CD4-positive, alpha-beta T cell treated with Interleukin-4 for 1 hour (primary cell): Measurements from ENCODE around the gene GOLPH3.
"Not testable (repeated sequence)": the region's sequence is repeated elsewhere in the genome, so short reads cannot be mapped to it uniquely, and the experiment has no call there.

Source experiments
- DNase-seq, 2 donors: peaks; one replicate each; pipeline ENCODE4 v3.0.0-alpha.2; 2020 to 2022

The GOLPH3 gene

GRCh38 chr5:32132757-32133156 lies 41.4 kb downstream of the GOLPH3 start:
- no peak for DNase-seq

GRCh38 chr5:32131604-32132003 lies 42.5 kb downstream of the GOLPH3 start:
- DNase-seq: no peak

GRCh38 chr5:32130865-32131264 lies 43.3 kb downstream of the GOLPH3 start:
- DNase-seq: no peak

- no peak for DNase-seq
These were observed 45.0 kb downstream of the GOLPH3 start for GRCh38 chr5:32129074-32129598.

GRCh38 chr5:32127711-32128110 lies 46.4 kb downstream of the GOLPH3 start:
- DNase-seq: no peak

GRCh38 chr5:32126691-32127090 lies 47.4 kb downstream of the GOLPH3 start:
- DNase-seq: no peak

GRCh38 chr5:32123889-32124676 lies 50.0 kb downstream of the GOLPH3 start:
- DNase-seq: no peak

- DNase-seq: no peak
These were observed 50.9 kb downstream of the GOLPH3 start for GRCh38 chr5:32123058-32123805.

- not testable (repeated sequence) for DNase-seq
These were observed 55.2 kb downstream of the GOLPH3 start for GRCh38 chr5:32118922-32119321.

- DNase-seq: no peak
These were observed 57.4 kb downstream of the GOLPH3 start for GRCh38 chr5:32116574-32117313.

GRCh38 chr5:32115985-32116384 lies 58.1 kb downstream of the GOLPH3 start:
- no peak for DNase-seq

- DNase-seq: no peak
These were observed 63.9 kb downstream of the GOLPH3 start for GRCh38 chr5:32110111-32110696.

GRCh38 chr5:32109236-32109635 lies 64.9 kb downstream of the GOLPH3 start:
- DNase-seq: no peak

- DNase-seq: no peak
These were observed 66.0 kb downstream of the GOLPH3 start for GRCh38 chr5:32108167-32108566.

- no peak for DNase-seq
These were observed 66.8 kb downstream of the GOLPH3 start for GRCh38 chr5:32107291-32107690.

GRCh38 chr5:32103521-32103920 lies 70.6 kb downstream of the GOLPH3 start:
- DNase-seq: no peak

GRCh38 chr5:32102254-32102986 lies 71.7 kb downstream of the GOLPH3 start:
- DNase-seq: no peak

- DNase-seq: no peak
These were observed 73.3 kb downstream of the GOLPH3 start for GRCh38 chr5:32100691-32101302.

- DNase-seq: no peak
These were observed 73.9 kb downstream of the GOLPH3 start for GRCh38 chr5:32100230-32100629.

GRCh38 chr5:32099486-32100035 lies 74.6 kb downstream of the GOLPH3 start:
- DNase-seq: no peak

- no peak for DNase-seq
These were observed 75.2 kb downstream of the GOLPH3 start for GRCh38 chr5:32098890-32099310.
